Germinal center (tissue), 1 donor: ENCODE measurements around the gene FKBP2.

Experiments used
- DNase-seq: peaks from one replicate; pipeline ENCODE4 v3.0.0; 2012; ENCODE audit warnings: mixed read lengths, low spot score

Gene FKBP2

DNA sequence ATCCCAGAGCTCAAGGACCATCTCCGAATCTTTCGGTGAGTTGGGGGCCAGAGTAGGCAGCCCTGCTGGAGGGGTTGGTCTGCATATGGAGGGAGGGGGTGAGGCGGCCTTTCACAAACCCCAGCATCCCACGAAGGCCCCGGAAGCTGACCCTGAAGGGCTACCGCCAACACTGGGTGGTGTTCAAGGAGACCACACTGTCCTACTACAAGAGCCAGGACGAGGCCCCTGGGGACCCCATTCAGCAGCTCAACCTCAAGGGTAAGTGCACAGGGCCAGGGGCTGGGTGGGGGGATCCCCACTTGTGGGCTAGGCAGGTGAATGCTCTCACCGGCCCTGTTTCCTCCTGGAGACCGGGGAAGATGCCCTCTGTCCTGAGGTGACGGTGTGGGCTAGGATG, 21.1 kb upstream of the FKBP2 start:
- no peak for DNase-seq

GRCh38 chr11:64220271-64220670, 20.6 kb upstream of the FKBP2 start:
- no peak for DNase-seq

DNA sequence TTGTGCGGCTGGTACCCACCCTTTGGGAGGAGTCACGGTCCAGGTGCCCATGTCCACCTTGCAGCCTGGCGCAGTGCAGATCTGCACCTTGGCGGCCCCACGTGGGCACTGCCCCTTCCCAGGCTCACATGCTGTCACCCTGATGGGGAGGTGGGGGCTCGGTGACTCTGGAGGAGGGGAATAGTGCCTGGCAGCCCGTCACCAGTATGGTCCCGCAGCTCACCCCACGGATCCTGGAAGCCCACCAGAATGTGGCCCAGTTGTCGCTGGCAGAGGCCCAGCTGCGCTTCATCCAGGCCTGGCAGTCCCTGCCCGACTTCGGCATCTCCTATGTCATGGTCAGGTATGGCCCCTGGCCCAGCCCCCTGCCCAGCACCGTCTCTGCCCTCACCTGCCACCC, 20.1 kb upstream of the FKBP2 start:
- no peak for DNase-seq

DNA sequence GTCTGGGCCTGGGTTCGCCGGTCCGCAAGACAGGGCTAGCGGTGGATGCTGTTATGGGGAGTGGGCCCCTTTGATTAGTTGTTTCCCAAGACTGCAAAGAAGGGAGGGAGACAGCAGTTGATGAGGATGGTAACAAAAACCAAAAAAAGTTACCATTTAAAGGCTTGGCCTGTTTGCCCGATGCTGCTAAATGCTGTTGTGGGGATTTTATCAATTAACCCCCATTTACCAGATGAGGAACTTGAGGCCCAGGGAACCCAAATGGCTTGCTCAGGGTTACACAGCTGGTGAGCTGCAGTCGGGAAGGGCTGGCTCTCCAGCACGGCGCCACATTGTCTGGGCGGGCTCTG, 18.3 kb upstream of the FKBP2 start:
- no peak for DNase-seq

DNA sequence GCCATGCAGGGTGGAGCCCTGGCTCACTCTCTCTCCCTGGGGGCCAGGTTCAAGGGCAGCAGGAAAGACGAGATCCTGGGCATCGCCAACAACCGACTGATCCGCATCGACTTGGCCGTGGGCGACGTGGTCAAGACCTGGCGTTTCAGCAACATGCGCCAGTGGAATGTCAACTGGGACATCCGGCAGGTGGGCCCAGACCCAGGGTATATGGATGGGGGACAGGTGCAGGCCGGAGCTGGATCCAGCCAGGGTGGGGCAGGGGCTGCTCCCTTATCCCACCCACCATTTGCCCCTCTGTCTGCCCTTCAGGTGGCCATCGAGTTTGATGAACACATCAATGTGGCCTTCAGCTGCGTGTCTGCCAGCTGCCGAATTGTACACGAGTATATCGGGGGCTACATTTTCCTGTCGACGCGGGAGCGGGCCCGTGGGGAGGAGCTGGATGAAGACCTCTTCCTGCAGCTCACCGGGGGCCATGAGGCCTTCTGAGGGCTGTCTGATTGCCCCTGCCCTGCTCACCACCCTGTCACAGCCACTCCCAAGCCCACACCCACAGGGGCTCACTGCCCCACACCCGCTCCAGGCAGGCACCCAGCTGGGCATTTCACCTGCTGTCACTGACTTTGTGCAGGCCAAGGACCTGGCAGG, 17.8 kb upstream of the FKBP2 start:
- DNase-seq = no peak

DNA sequence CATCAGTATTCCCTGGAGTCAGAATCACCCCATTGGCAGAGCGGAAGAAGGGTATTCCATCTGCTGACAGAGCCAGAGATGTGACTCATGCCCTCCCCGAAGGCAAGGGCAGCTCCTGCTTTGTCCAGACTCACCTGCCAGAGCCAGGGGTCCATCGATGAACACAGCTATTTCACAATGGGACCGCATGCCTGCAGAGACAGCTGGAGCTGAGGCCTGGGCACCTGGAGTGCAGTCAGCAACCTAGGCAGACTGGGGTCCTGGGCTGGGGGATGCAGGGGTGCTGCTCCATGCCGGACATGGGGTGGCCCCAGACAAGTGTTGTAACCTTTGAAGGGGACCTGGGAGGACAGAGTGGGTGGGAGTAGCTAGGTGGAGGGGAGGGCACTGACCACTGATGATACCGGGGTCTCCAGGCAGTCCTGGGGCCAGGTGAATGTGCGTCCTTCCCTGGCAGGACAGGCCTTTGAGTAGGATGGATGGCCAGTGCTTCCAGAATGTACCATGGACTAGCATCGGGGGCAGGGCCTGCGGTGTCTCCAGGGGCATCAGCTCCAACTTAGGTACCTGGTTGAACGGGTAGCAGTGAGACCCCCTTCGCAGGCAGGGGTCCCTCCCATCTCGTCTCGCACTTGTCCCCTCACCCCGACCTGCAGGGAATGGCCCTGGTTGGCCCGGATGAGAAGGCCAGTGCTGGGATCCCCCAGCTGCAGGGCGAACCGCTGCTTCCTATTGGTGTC, 16.6 kb upstream of the FKBP2 start:
- DNase-seq = no peak

GRCh38 chr11:64224891-64225607, 15.8 kb upstream of the FKBP2 start:
- no peak for DNase-seq

DNA sequence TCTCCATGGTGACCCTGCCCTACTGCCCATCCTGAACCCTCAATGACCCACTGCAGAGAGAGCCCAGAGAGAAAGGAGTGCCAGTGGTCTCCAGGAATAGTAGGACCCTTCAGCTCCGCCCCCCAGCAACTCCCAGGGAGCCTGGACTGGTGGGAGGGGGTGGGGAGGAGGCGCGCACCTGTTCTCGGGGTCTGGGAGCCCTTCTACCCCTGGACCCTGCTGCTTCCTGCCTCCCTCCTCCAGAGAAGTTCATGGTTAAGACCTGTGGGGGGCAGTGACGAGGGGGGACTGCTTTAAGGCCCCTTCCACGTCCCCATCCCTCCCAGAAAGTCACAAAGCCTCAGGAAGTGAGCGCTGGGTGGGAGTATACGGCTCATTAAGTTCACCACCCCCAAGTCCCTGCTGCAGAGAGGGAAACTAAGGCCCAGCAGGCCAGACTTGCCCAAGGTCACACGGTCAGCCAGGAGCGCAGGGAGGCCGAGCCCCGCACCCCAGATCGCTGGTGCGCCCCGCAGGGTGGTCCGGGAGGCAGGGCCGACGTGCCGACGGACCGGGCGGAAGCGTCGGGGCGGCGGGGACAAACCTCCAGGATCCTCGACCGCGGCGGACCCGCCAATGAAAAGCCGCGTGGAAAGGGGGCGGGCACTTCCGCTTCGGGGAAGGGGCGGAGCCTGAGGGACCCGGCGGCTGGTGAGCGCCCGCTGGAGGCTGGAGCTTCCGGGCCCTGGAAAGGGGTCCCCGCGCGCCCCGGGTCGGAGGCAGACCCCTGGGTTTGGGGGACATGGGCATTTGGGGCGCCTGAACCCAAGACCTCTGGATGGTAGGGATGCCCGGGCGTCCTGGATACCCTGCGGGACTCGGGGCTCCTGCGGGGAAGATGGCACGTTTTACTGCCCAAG, 15.0 kb upstream of the FKBP2 start, which contains the start of the genes NUDT22 and TRPT1:
Gene NUDT22 (plus strand): TSS at position 667 of the 899 bp plus-strand sequence. CDS start 379 bp downstream, outside the sequence.
Gene TRPT1 (minus strand): TSS at position 579 of the 899 bp plus-strand sequence. CDS start 326 bp downstream, at position 253.
- peak; percentile 91 for DNase-seq

- DNase-seq = peak; percentile 78
These were observed 14.3 kb upstream of the FKBP2 start for GRCh38 chr11:64226507-64227051.

GRCh38 chr11:64227405-64227956, 13.4 kb upstream of the FKBP2 start:
- no peak for DNase-seq

DNA sequence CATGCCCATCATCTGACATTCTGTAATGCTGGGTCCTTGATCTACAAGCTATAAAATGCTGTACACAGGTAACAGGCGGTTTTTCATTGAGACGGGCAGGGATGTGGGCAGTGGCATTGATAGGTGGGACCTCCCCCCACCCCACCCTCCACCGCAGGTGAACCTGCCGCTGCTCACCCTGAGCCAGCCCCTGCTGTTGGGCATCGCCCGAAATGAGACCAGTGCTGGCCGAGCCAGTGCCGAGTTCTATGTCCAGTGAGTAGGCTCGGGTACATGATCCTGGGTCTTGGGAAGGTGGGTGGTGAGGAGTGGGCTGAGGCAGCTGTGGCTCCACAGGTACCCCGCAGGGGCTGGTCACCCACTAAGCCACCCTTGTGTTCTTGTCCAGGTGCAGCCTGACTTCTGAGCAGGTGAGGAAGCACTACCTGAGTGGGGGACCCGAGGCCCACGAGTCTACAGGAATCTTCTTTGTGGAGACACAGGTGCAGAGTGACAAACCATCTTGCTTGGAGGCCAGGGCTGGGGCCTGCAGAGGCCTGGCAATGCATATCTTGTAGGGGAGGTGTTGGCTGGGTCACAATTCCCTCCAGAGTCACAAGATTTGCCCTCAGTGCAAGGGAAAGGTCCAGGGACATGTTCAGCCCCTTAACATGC, 11.7 kb upstream of the FKBP2 start:
- DNase-seq = no peak

DNA sequence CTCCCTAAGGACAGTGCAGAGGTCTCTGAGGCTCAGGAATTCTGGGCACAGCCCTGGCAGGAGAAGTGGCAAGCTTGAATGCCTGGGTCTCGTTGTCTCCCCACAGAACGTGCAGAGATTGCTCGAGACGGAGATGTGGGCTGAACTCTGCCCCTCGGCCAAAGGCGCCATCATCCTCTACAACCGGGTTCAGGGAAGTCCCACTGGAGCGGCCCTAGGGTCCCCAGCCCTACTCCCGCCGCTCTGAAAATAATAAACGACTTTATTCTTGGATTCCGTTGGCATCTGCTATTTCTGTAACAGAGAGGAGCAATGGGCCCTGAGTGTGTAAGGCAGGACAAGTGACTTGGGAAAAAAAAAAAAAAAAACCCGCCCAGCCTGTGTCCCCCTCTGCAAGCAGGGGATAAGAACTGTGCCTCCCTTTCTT, 11.1 kb upstream of the FKBP2 start:
- DNase-seq = no peak

DNA sequence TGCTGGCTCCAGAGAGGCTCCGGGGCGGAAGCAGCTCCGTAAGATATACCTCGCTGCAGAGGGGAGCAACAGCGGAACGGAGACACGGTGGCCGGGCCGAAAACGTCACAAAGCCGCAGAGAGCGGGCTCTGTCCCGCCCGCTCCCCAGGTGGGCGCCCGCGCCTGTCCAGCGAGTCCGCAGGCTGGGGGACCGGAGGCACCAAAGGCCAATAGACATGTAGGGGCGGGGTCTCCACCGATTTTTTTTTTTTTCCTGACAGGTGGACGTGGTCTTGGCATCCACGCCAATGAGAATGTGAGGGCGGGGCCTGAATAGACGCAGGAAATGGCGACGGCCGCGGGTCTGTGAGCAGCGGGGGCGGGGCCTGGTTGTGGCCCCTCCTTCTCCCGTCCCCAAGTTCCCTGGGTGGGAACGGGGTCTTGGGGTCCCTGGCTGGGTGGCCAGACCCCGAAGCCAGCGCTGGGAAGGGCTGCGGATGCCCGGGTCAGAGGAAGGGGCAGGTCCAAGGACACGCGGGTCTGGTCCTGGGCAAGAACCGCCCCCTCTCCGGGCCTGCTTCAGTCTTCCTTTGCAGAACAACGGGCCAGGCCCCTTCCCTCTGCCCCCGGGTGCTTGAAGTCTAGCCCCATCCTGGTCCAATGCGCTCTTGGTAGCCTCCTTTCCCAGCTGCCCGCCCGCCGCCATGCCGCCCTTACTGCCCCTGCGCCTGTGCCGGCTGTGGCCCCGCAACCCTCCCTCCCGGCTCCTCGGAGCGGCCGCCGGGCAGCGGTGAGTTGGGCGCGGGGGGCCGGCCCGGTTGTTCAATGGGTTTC, 10.5 kb upstream of the FKBP2 start, which contains the start of gene DNAJC4:
Gene DNAJC4 (plus strand): TSS at position 378 of the 814 bp plus-strand sequence. CDS start 307 bp downstream, at position 685.
- peak; percentile 78 for DNase-seq

DNA sequence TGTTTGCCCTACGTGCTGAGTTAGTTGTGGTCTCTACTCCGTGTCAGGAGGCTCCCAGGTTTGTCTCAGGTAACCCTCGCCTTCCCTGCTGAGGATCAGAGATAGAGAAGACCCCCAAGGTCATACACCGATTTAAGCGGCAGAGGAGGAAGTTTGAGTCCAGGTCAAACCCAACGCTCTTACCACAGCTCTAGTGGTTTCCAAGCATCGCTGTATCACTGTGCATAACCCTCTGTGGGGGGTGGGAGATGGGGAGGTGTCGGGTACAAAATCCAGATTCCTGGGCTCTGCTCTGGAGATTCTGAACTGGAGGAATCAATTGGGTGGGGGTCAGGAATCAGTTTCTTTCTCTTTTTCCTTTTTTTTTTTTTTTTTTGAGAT, 9.9 kb upstream of the FKBP2 start:
- no peak for DNase-seq

- DNase-seq = no peak
These were observed 9.3 kb upstream of the FKBP2 start for GRCh38 chr11:64231546-64231945.

DNA sequence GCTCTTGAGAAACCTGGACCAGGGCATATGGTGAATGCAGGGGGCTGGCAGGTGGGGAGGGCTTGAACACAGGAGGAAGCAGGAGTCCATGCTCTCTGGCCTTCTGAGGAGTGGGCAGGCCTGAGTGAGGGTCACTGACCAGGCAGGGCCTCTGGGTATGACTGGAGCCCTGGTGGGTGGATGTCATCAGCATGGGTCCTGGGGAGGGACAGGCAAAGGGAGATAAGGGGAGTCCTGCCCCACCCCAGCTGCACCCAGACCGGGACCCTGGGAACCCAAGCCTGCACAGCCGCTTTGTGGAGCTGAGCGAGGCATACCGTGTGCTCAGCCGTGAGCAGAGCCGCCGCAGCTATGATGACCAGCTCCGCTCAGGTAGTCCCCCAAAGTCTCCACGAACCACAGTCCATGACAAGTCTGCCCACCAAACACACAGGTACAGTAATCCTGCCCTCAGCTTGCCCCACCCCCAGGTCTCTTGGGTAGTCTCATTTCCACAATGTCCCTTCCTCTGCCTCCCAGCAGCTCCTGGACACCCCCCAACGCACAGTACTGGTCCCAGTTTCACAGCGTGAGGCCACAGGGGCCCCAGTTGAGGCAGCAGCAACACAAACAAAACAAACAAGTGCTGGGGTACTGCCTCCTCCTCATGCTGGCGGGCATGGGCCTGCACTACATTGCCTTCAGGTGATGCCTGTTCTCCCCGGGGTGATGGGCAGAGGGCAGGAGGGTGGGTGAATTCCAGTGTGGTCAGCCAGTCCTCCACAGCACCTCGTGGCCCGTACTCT, 8.5 kb upstream of the FKBP2 start:
- DNase-seq = no peak

GRCh38 chr11:64232967-64233315, 8.0 kb upstream of the FKBP2 start:
- DNase-seq = no peak

- peak; percentile 71 for DNase-seq
These were observed 6.8 kb upstream of the FKBP2 start, which contains the start of gene VEGFB for GRCh38 chr11:64233913-64234586. Gene VEGFB (plus strand): TSS chr11:64234584. CDS start chr11:64234834, 250 bp downstream.
